ENCODE results near the gene ETS2. TPM values are rescaled to one million over a fixed set of nuclear protein-coding genes. Genes with fewer than 3 reads are reported as not detected.

ETS2 gene
- total RNA-seq, 1 donor from 2014 or later, result 22.4 TPM

DNA sequence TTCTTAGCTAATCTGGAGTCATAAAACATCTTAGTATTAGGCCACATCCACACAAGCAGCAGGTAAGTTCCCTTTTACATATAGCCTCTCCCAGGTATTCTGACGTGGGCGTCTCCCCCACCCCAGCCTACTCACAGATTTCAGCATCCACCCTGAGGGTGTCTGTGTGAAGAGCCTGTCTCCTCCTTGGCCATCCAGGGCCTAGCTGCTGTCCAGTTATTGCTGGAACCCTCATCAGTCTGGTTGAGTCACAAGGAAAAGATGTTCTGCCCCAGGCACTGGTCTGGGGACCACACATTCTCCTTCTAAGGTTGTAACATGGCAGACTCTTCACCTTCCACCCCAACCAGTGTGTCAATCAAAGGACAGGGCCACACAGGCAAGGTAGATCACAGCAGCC, 57.6 kb downstream of the ETS2 start:
- peak overlapping the region; percentile 21 for H3K27ac Mint-ChIP-seq
- no peaks in the 10 kb centered on the region for H4K20me1 ChIP-seq (ENCODE audit: low read depth)
- H3K4me1 ChIP-seq, result peaks cover 6% of the 10 kb centered on the region
- no peak overlapping the region for H3K4me3 Mint-ChIP-seq
- H3K9me3 Mint-ChIP-seq, result peaks cover 10% of the 10 kb centered on the region
- H3K4me2 ChIP-seq, result no peak overlapping the region
- H3K27ac ChIP-seq, result no peak overlapping the region
- peaks cover 20% of the 10 kb centered on the region for H3K4me1 Mint-ChIP-seq
- peaks cover 3% of the 10 kb centered on the region for H3K27me3 Mint-ChIP-seq (ENCODE audit: insufficient read depth, low read depth)
- no peaks in the 10 kb centered on the region for H3K9me3 ChIP-seq (ENCODE audit: low read depth)
- H3K9ac ChIP-seq, result no peak overlapping the region
- no peaks in the 10 kb centered on the region for H3K79me2 ChIP-seq (ENCODE audit: low read depth)
- H3K4me3 ChIP-seq, result no peak overlapping the region
- no peak for TF ChIP-seq CTCF (IDR thresholded peaks at IDR 0.05)
- TF ChIP-seq EZH2 (IDR thresholded peaks at IDR 0.05), result no peak
- no peak for TF ChIP-seq EZH2phosphoT487 (IDR thresholded peaks at IDR 0.05)
- no peaks in the 10 kb centered on the region for H3K27me3 ChIP-seq
- no peak overlapping the region for H2AFZ ChIP-seq (replicated peaks)
- no peaks in the 10 kb centered on the region for H3K36me3 ChIP-seq
- DNase-seq (ENCODE audit: low spot score), result no peak
- H3K36me3 Mint-ChIP-seq, result no peaks in the 10 kb centered on the region
- H3F3A ChIP-seq (ENCODE audit: low read depth), result no peaks in the 10 kb centered on the region

DNA sequence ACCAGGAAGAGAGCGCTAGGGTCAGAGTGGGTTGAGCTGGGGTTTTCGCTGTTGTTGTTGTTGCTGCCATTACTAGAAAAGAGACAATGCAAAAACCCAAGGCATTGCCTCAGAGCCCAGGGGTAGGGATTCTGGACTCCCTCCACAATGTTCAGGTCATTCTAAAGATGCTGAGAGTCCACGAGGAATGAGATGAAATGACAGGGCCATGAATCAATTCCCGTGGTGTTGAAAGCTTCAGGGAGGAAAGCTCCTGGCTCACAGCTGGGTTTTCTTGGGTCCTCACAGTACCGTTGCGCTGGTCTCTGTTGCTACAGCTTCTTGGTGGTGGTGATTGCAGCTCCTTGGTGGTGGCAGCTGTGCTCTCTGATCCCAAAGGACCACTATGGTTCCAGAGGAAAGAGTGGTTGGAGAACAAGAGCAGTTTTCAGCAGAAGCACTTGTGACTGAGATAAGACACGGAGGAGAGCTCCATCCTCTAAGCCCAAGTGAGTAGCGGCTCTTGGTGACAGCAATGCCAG, 58.2 kb downstream of the ETS2 start:
- Mint-ChIP-seq H3K27me3 (ENCODE audit: insufficient read depth, low read depth) (peaks cover 4% of the 10 kb centered on the region), H3K9me3 (peaks cover 8% of the 10 kb centered on the region), H3K4me3 (no peak overlapping the region), H3K36me3 (no peaks in the 10 kb centered on the region), H3K4me1 (peaks cover 19% of the 10 kb centered on the region), H3K27ac (no peak overlapping the region)
- Histone ChIP-seq H4K20me1 (ENCODE audit: low read depth) (no peaks in the 10 kb centered on the region), H3K4me1 (peaks cover 6% of the 10 kb centered on the region), H3K4me2 (no peak overlapping the region), H3F3A (ENCODE audit: low read depth) (no peaks in the 10 kb centered on the region), H3K4me3 (no peak overlapping the region), H2AFZ (replicated peaks) (no peak overlapping the region), H3K36me3 (no peaks in the 10 kb centered on the region), H3K27me3 (no peaks in the 10 kb centered on the region), H3K79me2 (ENCODE audit: low read depth) (no peaks in the 10 kb centered on the region), H3K27ac (no peak overlapping the region), H3K9me3 (ENCODE audit: low read depth) (no peaks in the 10 kb centered on the region), H3K9ac (no peak overlapping the region)
- no peak for DNase-seq (ENCODE audit: low spot score)
- TF ChIP-seq EZH2phosphoT487 (IDR thresholded peaks at IDR 0.05) (no peak), EZH2 (IDR thresholded peaks at IDR 0.05) (no peak), CTCF (IDR thresholded peaks at IDR 0.05) (no peak)

DNA sequence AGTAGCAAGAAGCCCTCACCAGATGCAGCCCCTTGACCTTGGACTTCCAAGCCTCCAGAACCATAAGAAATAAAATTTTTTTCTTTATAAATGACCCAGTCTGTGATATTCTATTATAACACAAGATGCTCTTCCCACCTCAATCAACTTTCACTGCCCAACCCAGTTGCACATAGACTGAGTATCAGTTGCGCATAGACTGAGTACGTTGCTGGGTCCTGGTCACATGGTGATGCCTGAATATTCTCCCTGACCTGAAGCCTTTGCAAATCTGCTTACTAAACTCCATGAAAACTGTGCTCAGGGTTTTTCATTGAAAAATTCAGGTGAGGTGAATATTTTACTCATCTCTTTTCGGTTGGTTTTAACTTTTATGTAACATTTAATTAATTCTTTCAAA, 59.2 kb downstream of the ETS2 start:
- Mint-ChIP-seq H3K4me1 (peaks cover 18% of the 10 kb centered on the region), H3K36me3 (no peaks in the 10 kb centered on the region)
- no peak overlapping the region for H2AFZ ChIP-seq (replicated peaks)

More for the DNA sequence above, 59.2 kb downstream of the ETS2 start:
- no peak for DNase-seq (ENCODE audit: low spot score)
- H3K4me2 ChIP-seq, result no peak overlapping the region
- no peaks in the 10 kb centered on the region for H3K36me3 ChIP-seq
- no peak overlapping the region for H3K27ac ChIP-seq
- H3K9me3 Mint-ChIP-seq, result peaks cover 6% of the 10 kb centered on the region
- TF ChIP-seq EZH2 (IDR thresholded peaks at IDR 0.05) (no peak), CTCF (IDR thresholded peaks at IDR 0.05) (no peak), EZH2phosphoT487 (IDR thresholded peaks at IDR 0.05) (no peak)
- H3F3A ChIP-seq (ENCODE audit: low read depth), result no peaks in the 10 kb centered on the region
- no peaks in the 10 kb centered on the region for H4K20me1 ChIP-seq (ENCODE audit: low read depth)
- no peaks in the 10 kb centered on the region for H3K9me3 ChIP-seq (ENCODE audit: low read depth)
- no peak overlapping the region for H3K27ac Mint-ChIP-seq
- peaks cover 6% of the 10 kb centered on the region for H3K4me1 ChIP-seq
- no peak overlapping the region for H3K4me3 ChIP-seq
- H3K27me3 Mint-ChIP-seq (ENCODE audit: insufficient read depth, low read depth), result peaks cover 4% of the 10 kb centered on the region
- H3K4me3 Mint-ChIP-seq, result no peak overlapping the region
- no peaks in the 10 kb centered on the region for H3K79me2 ChIP-seq (ENCODE audit: low read depth)
- no peak overlapping the region for H3K9ac ChIP-seq
- H3K27me3 ChIP-seq, result no peaks in the 10 kb centered on the region
